Osteoblast (primary cell): ENCODE data around the gene LSG1. TPM values are rescaled to one million over a fixed set of nuclear protein-coding genes. Genes with fewer than 3 reads are reported as not detected.

ENCODE experiments used
- DNase-seq: peaks from one replicate; pipeline ENCODE4 v3.0.0; 2011; ENCODE audit warnings: low spot score, mixed read lengths; ENCODE audit not compliant: insufficient read length; ENCODE audit errors: missing footprints
- H2AFZ ChIP-seq: 2 replicates; pipeline ENCODE4 v1.6.0; 2011; ENCODE audit warnings: mild to moderate bottlenecking, low read length
- H3K27ac ChIP-seq: 2 replicates; pipeline ENCODE4 v1.5.1; 2011; ENCODE audit warnings: mild to moderate bottlenecking, low read depth, low read length, moderate library complexity
- H3K27me3 ChIP-seq: 2 replicates; pipeline ENCODE4 v1.6.0; 2012; ENCODE audit warnings: mild to moderate bottlenecking, control low read depth, inconsistent platforms, low read length, moderate library complexity; ENCODE audit not compliant: insufficient read depth
- H3K36me3 ChIP-seq: 2 replicates; pipeline ENCODE4 v1.5.1; 2011; ENCODE audit warnings: mild to moderate bottlenecking, low read length, control low read depth, moderate library complexity; ENCODE audit not compliant: insufficient read depth
- H3K4me1 ChIP-seq: 2 replicates; pipeline ENCODE4 v1.5.1; 2011; ENCODE audit warnings: mild to moderate bottlenecking, low read length, control low read depth, moderate library complexity; ENCODE audit not compliant: insufficient read depth
- H3K4me2 ChIP-seq: 2 replicates; pipeline ENCODE4 v1.6.0; 2011; ENCODE audit warnings: mild to moderate bottlenecking, low read length; ENCODE audit not compliant: insufficient read depth
- H3K4me3 ChIP-seq: fragments of 200-600 bp; sonication (generic); 3 replicates; pipeline ENCODE4 v1.5.1; 2012; ENCODE audit warnings: mild to moderate bottlenecking, low read length, inconsistent platforms; ENCODE audit not compliant: insufficient read depth
- H3K79me2 ChIP-seq: 2 replicates; pipeline ENCODE4 v1.6.0; 2012; ENCODE audit warnings: mild to moderate bottlenecking, low read length, control low read depth, inconsistent platforms; ENCODE audit not compliant: insufficient read depth
- H3K9me3 ChIP-seq: 2 replicates; pipeline ENCODE4 v1.5.1; 2011; ENCODE audit warnings: low read depth, low read length, control low read depth
- H4K20me1 ChIP-seq: 2 replicates; pipeline ENCODE4 v1.6.0; 2012; ENCODE audit warnings: mild to moderate bottlenecking, low read length, control low read depth; ENCODE audit not compliant: insufficient read depth
- total RNA-seq: library from RNA; depleted of rRNA; stranded (reverse); fragments of >200 nt; gene quantifications from 2 replicates; pipeline ENCODE4 v1.2.3, GENCODE V29; 2012
- TF ChIP-seq, protein P1 (sequence below): IDR thresholded peaks from 2 replicates; pipeline ENCODE4 v1.5.1; 2011; ENCODE audit warnings: mild to moderate bottlenecking, low read depth, low read length, moderate library complexity; ENCODE audit errors: extremely low read depth

The LSG1 gene
- total RNA-seq, 1 donor = 40.9 TPM

DNA sequence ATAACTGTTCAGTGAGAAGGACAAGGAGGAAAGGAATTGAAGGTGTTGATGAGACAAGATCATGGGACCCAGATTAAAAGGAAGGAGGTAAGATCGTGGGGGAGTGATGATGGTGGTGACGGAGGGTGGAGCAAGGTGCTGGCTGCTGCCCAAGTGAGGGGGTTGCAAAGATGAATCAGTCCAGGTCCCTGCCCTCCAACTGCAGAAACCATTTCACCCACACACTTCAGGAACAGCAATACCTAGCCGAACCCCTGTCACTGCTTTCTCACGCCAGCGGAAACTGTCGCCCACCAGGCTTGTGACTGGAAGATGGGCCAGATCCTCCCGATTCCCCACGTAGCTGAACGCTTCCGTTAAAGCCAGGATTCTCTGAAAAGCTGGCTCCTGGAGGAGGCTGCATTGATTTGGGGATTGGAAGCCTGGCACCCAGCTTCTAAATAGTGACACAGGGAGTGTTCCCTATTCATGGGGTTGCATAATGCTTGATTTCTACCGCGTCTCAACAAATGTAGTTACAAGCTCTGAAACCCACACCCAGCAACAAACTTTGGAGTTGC, 3.2 kb upstream of the LSG1 start:
- H3K36me3 ChIP-seq = peaks cover under 1% of the 10 kb centered on the region
- peak overlapping the region; percentile 4 for H3K27ac ChIP-seq
- peaks cover 26% of the 10 kb centered on the region for H3K4me1 ChIP-seq
- H3K4me3 ChIP-seq = peak overlapping the region; percentile 40
- H3K27me3 ChIP-seq = no peaks in the 10 kb centered on the region
- H3K79me2 ChIP-seq = peaks cover 19% of the 10 kb centered on the region
- H4K20me1 ChIP-seq = peaks cover 13% of the 10 kb centered on the region
- no peaks in the 10 kb centered on the region for H3K9me3 ChIP-seq
- TF ChIP-seq, protein P1, sequence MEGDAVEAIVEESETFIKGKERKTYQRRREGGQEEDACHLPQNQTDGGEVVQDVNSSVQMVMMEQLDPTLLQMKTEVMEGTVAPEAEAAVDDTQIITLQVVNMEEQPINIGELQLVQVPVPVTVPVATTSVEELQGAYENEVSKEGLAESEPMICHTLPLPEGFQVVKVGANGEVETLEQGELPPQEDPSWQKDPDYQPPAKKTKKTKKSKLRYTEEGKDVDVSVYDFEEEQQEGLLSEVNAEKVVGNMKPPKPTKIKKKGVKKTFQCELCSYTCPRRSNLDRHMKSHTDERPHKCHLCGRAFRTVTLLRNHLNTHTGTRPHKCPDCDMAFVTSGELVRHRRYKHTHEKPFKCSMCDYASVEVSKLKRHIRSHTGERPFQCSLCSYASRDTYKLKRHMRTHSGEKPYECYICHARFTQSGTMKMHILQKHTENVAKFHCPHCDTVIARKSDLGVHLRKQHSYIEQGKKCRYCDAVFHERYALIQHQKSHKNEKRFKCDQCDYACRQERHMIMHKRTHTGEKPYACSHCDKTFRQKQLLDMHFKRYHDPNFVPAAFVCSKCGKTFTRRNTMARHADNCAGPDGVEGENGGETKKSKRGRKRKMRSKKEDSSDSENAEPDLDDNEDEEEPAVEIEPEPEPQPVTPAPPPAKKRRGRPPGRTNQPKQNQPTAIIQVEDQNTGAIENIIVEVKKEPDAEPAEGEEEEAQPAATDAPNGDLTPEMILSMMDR = no peak
- peak overlapping the region; percentile 71 for H3K4me2 ChIP-seq
- peak overlapping the region; percentile 78 for H2AFZ ChIP-seq
- DNase-seq = no peak

DNA sequence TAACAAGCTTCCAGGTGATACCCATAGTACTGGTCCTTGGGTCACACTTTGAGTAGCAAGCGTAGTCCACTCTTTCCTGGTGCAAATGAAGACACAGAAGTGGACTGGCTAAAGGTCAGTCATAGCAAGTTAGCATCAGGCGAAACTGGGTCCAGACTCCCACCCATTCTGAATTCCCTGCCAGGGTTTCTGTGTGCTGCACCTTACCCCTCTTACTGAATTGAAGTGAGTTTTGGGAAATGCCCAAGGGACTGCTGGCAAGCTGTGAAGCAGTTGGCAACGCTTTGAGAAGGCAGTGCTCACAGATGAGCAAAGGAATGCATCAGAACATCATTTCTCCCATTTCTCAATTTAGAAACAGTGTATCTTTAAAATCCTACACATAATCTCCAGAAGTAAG, 1.8 kb upstream of the LSG1 start:
- H3K27ac ChIP-seq = no peak overlapping the region
- H3K79me2 ChIP-seq = peaks cover 31% of the 10 kb centered on the region
- no peaks in the 10 kb centered on the region for H3K27me3 ChIP-seq
- H3K36me3 ChIP-seq = peaks cover 14% of the 10 kb centered on the region
- H3K4me3 ChIP-seq = no peak overlapping the region
- TF ChIP-seq, protein P1 = no peak
- H3K4me2 ChIP-seq = no peak overlapping the region
- no peak overlapping the region for H2AFZ ChIP-seq
- DNase-seq = no peak
- H4K20me1 ChIP-seq = peaks cover 13% of the 10 kb centered on the region
- no peaks in the 10 kb centered on the region for H3K9me3 ChIP-seq
- H3K4me1 ChIP-seq = peaks cover 26% of the 10 kb centered on the region

DNA sequence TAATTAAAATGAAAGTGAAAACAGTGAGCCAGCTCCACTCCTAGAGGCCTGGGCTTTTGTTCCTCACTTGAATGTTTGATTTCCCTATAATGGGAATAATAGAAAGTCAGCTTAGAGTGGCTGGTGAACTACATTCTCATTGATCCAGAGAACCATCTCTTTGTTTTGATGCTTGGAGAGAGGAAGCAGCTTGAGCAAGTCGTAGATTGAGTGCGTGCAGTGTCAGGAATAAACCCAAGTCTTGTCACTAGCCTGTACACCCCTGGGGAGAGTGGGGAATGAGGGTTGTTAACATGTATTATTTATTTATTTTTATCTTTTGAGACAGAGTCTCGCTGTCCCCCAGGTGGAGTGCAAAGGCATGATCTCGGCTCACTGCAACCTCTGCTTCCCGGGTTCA, 885 bp upstream of the LSG1 start:
- H2AFZ ChIP-seq = peak overlapping the region; percentile 92
- H3K27me3 ChIP-seq = no peaks in the 10 kb centered on the region
- H3K36me3 ChIP-seq = peaks cover 18% of the 10 kb centered on the region
- peak overlapping the region; percentile 99 for H3K4me2 ChIP-seq
- no peak for DNase-seq
- H3K4me3 ChIP-seq = peak overlapping the region; percentile 94
- H3K27ac ChIP-seq = peak overlapping the region; percentile 100
- TF ChIP-seq, protein P1 = no peak
- no peaks in the 10 kb centered on the region for H3K9me3 ChIP-seq
- H3K79me2 ChIP-seq = peaks cover 40% of the 10 kb centered on the region
- peaks cover 26% of the 10 kb centered on the region for H3K4me1 ChIP-seq
- peaks cover 13% of the 10 kb centered on the region for H4K20me1 ChIP-seq

DNA sequence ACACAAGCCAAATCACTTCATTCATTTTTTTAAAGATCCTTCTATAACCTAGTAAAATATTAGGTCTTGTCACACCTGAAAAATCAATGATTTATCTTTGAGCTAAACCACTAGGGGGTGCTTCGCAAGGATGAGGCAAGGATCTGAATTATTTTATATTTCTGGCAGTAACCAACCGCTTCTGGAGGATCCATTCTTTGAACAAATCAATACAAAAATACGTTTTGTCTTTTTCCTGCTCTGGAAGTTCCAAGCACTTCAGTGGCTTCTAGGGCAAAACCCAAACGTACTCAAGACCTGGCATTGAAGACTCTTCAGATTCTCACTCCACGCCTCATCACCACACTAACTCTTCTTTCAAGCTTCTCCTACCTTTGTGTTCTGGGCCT, 486 bp downstream of the LSG1 start:
- Histone ChIP-seq H3K4me1 (peaks cover 26% of the 10 kb centered on the region), H3K79me2 (peaks cover 46% of the 10 kb centered on the region), H2AFZ (peak overlapping the region; percentile 92), H3K27me3 (no peaks in the 10 kb centered on the region), H3K4me2 (peak overlapping the region; percentile 99), H4K20me1 (peaks cover 13% of the 10 kb centered on the region), H3K9me3 (no peaks in the 10 kb centered on the region), H3K4me3 (peak overlapping the region; percentile 94), H3K36me3 (peaks cover 18% of the 10 kb centered on the region), H3K27ac (peak overlapping the region; percentile 100)
- TF ChIP-seq, protein P1 = peak; percentile 70
- peak; percentile 63 for DNase-seq
